HEK293T (cell line): ENCODE measurements around the gene SPATA31D1.
A peak's percentile ranks its signal among the peaks of the same experiment; 100 is the strongest.

Source experiments
- CTCF ChIA-PET: fragments of 350-600 bp; formaldehyde crosslinking; extraction: SDS; loops from one replicate; lab custom pipeline; 2021; ENCODE audit warnings: antibody characterized with exemption, inconsistent platforms; lab: Yijun Ruan, JAX
- POLR2A ChIA-PET: fragments of 350-600 bp; formaldehyde crosslinking; extraction: SDS; loops from one replicate; lab custom pipeline; 2020; ENCODE audit warnings: antibody characterized with exemption, inconsistent platforms; lab: Yijun Ruan, JAX
- DNase-seq: peaks from one replicate; pipeline ENCODE4 v3.0.0; 2012; ENCODE audit warnings: mixed read lengths; ENCODE audit errors: extremely low spot score
- ARNT ChIP-seq: fragments of 450-650 bp; IDR thresholded peaks from 2 replicates; pipeline ENCODE4 v1.6.1; 2017; ENCODE audit warnings: mild to moderate bottlenecking
- BHLHE40 ChIP-seq: fragments of 450-650 bp; IDR thresholded peaks from 2 replicates; pipeline ENCODE4 v1.6.1; 2016; ENCODE audit warnings: mild to moderate bottlenecking, moderate library complexity, borderline replicate concordance
- CTBP1 ChIP-seq: fragments of 450-650 bp; IDR thresholded peaks from 2 replicates; pipeline ENCODE4 v1.6.1; 2016; ENCODE audit warnings: borderline replicate concordance
- ELF4 ChIP-seq: fragments of 450-650 bp; IDR thresholded peaks from 2 replicates; pipeline ENCODE4 v1.6.1; 2017; ENCODE audit warnings: antibody characterized with exemption
- FOXA1 ChIP-seq: fragments of 450-650 bp; IDR thresholded peaks from 2 replicates; pipeline ENCODE4 v1.6.1; 2016; ENCODE audit warnings: mild to moderate bottlenecking
- FOXK2 ChIP-seq: fragments of 450-650 bp; IDR thresholded peaks from 2 replicates; pipeline ENCODE4 v1.6.1; 2016; ENCODE audit warnings: mild to moderate bottlenecking
- FOXM1 ChIP-seq: fragments of 450-650 bp; IDR thresholded peaks from 2 replicates; pipeline ENCODE4 v1.6.1; 2017; ENCODE audit warnings: mild to moderate bottlenecking, borderline replicate concordance
- HDGF ChIP-seq: fragments of 450-650 bp; IDR thresholded peaks from 2 replicates; pipeline ENCODE4 v1.6.1; 2017; ENCODE audit warnings: antibody characterized with exemption, borderline replicate concordance
- L3MBTL2 ChIP-seq: fragments of 450-650 bp; conservative IDR thresholded peaks from 2 replicates; pipeline ENCODE4 v1.6.1; 2016; ENCODE audit warnings: mild to moderate bottlenecking
- LEF1 ChIP-seq: fragments of 450-650 bp; IDR thresholded peaks from 2 replicates; pipeline ENCODE4 v1.6.1; 2017; ENCODE audit warnings: mild to moderate bottlenecking, borderline replicate concordance
- NFRKB ChIP-seq: fragments of 450-650 bp; IDR thresholded peaks from 2 replicates; pipeline ENCODE4 v1.6.1; 2016; ENCODE audit warnings: mild to moderate bottlenecking, moderate library complexity
- PKNOX1 ChIP-seq: fragments of 450-650 bp; IDR thresholded peaks from 2 replicates; pipeline ENCODE4 v1.6.1; 2016
- SP1 ChIP-seq: fragments of 450-650 bp; IDR thresholded peaks from 2 replicates; pipeline ENCODE4 v1.6.1; 2017
- SUZ12 ChIP-seq: fragments of 450-650 bp; IDR thresholded peaks from 2 replicates; pipeline ENCODE4 v1.6.1; 2016; ENCODE audit warnings: mild to moderate bottlenecking
- TARDBP ChIP-seq: fragments of 450-650 bp; IDR thresholded peaks from 2 replicates; pipeline ENCODE4 v1.6.1; 2016
- ZNF384 ChIP-seq: fragments of 450-650 bp; IDR thresholded peaks from 2 replicates; pipeline ENCODE4 v1.6.1; 2016

The SPATA31D1 gene

DNA sequence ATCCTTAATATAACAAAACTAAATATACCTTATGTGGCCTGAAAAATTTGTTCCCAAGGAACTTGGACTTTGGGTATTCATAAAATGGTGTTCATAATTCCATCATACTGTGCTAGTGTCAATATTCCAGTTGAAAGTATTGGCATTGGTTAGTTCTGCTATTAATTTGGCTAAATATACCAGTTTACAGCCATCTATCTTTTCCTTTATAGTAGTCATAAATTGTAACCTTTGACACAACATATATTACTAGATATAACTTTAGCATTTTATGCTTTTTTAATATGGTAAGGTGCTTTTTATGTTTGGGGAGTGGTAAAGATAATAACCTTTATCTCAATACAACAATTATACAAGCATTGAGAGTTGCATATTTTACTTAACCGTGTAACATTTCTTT is 23.7 kb downstream of the SPATA31D1 start:
- TF ChIP-seq NFRKB = no peak
- no peak for TF ChIP-seq FOXM1
- no peak for TF ChIP-seq ARNT
- no peak for TF ChIP-seq HDGF
- no peak for TF ChIP-seq BHLHE40
- no peak for TF ChIP-seq TARDBP
- no peak for TF ChIP-seq FOXA1
- no peak for TF ChIP-seq SP1
- TF ChIP-seq L3MBTL2 = no peak
- no peak for TF ChIP-seq SUZ12
- TF ChIP-seq LEF1 = no peak
- no peak for TF ChIP-seq CTBP1
- no peak for TF ChIP-seq ZNF384
- CTCF ChIA-PET = no interaction called here
- POLR2A ChIA-PET = no interaction called here
- DNase-seq = no peak

DNA sequence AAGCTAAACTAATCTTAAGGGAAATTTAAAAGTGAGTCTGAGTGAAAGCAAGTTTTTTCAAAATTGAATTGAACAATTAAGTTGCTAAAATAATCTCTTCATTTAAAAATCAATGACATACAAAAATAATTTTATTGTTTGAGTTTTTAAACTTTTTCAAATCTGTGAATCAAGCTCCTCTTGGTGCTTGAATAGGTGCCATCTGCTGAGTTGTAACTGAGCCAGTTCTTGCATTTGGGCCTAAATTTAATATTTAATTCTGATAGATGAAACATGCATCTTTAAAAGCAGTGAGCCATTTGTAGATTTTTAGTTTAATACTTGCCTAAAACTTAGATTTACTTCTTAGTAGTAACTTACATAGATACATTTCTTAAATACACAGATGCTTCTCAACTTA is 31.8 kb downstream of the SPATA31D1 start:
- CTCF ChIA-PET = no interaction called here
- TF ChIP-seq FOXK2 = no peak
- no peak for TF ChIP-seq SP1
- TF ChIP-seq ARNT = no peak
- no peak for TF ChIP-seq ZNF384
- TF ChIP-seq HDGF = no peak
- TF ChIP-seq NFRKB = no peak
- TF ChIP-seq FOXM1 = no peak
- TF ChIP-seq ELF4 = no peak
- no peak for TF ChIP-seq L3MBTL2
- no peak for TF ChIP-seq PKNOX1
- POLR2A ChIA-PET = no interaction called here
- DNase-seq = no peak

GRCh38 chr9:82021198-82021597 is 32.6 kb downstream of the SPATA31D1 start:
- TF ChIP-seq SP1 = no peak
- TF ChIP-seq L3MBTL2 = no peak
- no peak for TF ChIP-seq SUZ12
- no peak for TF ChIP-seq PKNOX1
- TF ChIP-seq FOXK2 = no peak
- TF ChIP-seq ZNF384 = no peak
- no peak for TF ChIP-seq ARNT
- no peak for TF ChIP-seq NFRKB
- no peak for TF ChIP-seq FOXM1
- TF ChIP-seq BHLHE40 = no peak
- no peak for TF ChIP-seq CTBP1
- no peak for TF ChIP-seq HDGF
- POLR2A ChIA-PET = no interaction called here
- CTCF ChIA-PET = no interaction called here
- no peak for DNase-seq

DNA sequence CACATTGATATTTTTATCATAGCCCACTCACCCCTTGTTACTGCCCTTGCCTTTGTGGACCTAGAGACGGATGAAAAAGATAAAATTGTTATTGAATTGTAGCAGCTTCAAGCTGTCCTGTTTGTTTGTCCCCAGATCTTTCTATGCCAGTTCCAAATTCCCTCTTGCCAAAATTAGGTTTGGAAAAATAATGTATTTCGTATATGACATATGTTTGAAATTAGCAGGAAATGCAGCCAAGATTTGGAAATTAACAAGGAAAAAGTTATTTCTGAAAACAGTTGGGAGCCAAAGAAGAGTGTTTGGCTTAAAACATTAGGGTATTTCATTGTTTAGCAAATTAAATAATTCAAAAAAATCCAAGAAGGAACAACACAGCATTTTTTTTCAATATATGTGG is 33.5 kb downstream of the SPATA31D1 start:
- POLR2A ChIA-PET = no interaction called here

GRCh38 chr9:82024908-82025307 is 36.3 kb downstream of the SPATA31D1 start:
- TF ChIP-seq FOXM1 (no peak), ZNF384 (no peak), FOXK2 (no peak), NFRKB (no peak), LEF1 (no peak), BHLHE40 (no peak), FOXA1 (no peak), ARNT (no peak), SUZ12 (no peak), PKNOX1 (no peak), HDGF (no peak), ELF4 (no peak), CTBP1 (no peak), L3MBTL2 (no peak), SP1 (no peak), TARDBP (no peak)
- ChIA-PET POLR2A (no interaction called here), CTCF (no interaction called here)
- no peak for DNase-seq

More for the DNA sequence above, 33.5 kb downstream of the SPATA31D1 start:
- TF ChIP-seq NFRKB (no peak), TARDBP (no peak), SUZ12 (no peak), CTBP1 (no peak), FOXK2 (no peak), ELF4 (no peak), LEF1 (no peak), L3MBTL2 (no peak)
- DNase-seq = no peak
- CTCF ChIA-PET = no interaction called here

DNA sequence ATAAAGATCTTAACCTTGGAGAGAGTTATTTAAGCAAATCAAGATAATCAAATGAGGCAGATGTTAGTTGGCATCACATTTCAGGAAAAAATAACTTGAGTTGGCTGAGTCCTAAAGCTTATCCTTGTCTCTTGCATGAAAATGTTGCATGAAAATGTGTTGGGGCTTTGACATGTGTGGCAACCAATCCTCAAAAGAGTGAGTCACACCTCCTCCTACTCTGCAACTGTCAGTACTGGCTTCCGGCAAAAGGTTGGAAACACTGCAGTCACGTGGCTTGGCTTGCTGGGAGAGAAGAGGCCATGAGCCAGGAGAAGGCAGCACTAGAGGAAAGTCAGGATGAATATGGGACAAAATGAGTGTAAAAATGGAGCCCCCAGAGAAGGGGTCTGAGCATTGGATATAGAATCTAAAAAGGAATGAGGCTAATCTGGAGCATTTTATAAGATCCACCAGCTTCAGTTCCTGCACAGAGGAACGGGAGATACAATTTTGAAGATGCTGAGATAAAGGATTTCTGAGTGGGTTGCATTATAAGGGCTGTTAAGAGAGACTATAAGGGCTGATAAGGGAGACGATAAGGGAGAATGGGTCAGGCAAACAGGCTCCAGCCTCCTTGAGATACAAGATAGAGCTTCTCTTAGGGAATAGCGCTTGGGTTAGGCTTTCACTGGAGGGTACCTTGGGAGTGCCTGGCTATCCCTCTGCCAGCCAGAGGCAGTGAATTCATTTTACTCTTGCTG is 43.1 kb downstream of the SPATA31D1 start:
- POLR2A ChIA-PET = no interaction called here
- CTCF ChIA-PET = no interaction called here
- TF ChIP-seq FOXA1 (no peak), L3MBTL2 (no peak), LEF1 (no peak), ARNT (no peak), SP1 (no peak), TARDBP (no peak), NFRKB (no peak), BHLHE40 (no peak), FOXK2 (no peak), ZNF384 (no peak), PKNOX1 (no peak), ELF4 (no peak), SUZ12 (no peak), CTBP1 (no peak), HDGF (no peak), FOXM1 (no peak)
- peak; percentile 8 for DNase-seq
